IMR-90 (cell line): ENCODE results near the gene CDKN3.
"Not testable (repeated sequence)": the region's sequence is repeated elsewhere in the genome, so short reads cannot be mapped to it uniquely, and the experiment has no call there.

ENCODE experiments used
- CEBPB ChIP-seq: IDR thresholded peaks from 2 replicates; pipeline ENCODE4 v1.6.1; 2012; ENCODE audit warnings: low read depth, low read length, improper control_type of control experiment
- POLR2A ChIP-seq: IDR thresholded peaks from 2 replicates; pipeline ENCODE4 v1.6.1; 2012; ENCODE audit warnings: mild to moderate bottlenecking, low read depth, low read length
- TF ChIP-seq, protein P1 (sequence below): conservative IDR thresholded peaks from 2 replicates; pipeline ENCODE4 v1.5.1; 2012; ENCODE audit warnings: mild to moderate bottlenecking, low read depth, low read length, improper control_type of control experiment

DNA sequence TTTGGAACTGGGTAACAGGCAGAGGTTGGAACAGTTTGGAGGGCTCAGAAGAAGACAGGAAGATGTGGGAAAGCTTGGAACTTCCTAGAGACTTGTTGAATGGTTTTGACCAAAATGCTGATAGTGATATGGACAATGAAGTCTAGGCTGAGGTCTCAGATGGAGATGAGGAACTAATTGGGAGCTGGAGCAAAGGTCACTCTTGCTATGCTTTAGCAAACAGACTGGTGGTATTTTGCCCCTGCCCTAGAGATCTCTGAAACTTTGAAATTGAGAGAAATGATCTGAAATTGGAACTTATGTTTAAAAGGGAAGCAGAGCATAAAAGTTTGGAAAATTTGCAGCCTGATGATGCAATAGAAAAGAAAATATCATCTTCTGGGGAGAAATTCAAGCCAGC, 61.7 kb downstream of the CDKN3 start:
- TF ChIP-seq, protein P1, sequence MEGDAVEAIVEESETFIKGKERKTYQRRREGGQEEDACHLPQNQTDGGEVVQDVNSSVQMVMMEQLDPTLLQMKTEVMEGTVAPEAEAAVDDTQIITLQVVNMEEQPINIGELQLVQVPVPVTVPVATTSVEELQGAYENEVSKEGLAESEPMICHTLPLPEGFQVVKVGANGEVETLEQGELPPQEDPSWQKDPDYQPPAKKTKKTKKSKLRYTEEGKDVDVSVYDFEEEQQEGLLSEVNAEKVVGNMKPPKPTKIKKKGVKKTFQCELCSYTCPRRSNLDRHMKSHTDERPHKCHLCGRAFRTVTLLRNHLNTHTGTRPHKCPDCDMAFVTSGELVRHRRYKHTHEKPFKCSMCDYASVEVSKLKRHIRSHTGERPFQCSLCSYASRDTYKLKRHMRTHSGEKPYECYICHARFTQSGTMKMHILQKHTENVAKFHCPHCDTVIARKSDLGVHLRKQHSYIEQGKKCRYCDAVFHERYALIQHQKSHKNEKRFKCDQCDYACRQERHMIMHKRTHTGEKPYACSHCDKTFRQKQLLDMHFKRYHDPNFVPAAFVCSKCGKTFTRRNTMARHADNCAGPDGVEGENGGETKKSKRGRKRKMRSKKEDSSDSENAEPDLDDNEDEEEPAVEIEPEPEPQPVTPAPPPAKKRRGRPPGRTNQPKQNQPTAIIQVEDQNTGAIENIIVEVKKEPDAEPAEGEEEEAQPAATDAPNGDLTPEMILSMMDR: not testable (repeated sequence)
- not testable (repeated sequence) for TF ChIP-seq POLR2A
- TF ChIP-seq CEBPB: 0 out of 2 replicates have a peak, but pooled peaks have one; percentile 16
